Measurements from ENCODE around the gene PSMC4.

- TF ChIP-seq CTCF (IDR thresholded peaks at IDR 0.05) (no peak), POLR2AphosphoS5 (IDR thresholded peaks at IDR 0.05) (no peak), POLR2A (IDR thresholded peaks at IDR 0.05) (no peak)
These were observed 27.5 kb downstream of the PSMC4 start for GRCh38 chr19:39998501-39998900.
